ENCODE results near the gene TSPAN14.
A peak's percentile ranks its signal among the peaks of the same experiment; 100 is the strongest.

The TSPAN14 gene

DNA sequence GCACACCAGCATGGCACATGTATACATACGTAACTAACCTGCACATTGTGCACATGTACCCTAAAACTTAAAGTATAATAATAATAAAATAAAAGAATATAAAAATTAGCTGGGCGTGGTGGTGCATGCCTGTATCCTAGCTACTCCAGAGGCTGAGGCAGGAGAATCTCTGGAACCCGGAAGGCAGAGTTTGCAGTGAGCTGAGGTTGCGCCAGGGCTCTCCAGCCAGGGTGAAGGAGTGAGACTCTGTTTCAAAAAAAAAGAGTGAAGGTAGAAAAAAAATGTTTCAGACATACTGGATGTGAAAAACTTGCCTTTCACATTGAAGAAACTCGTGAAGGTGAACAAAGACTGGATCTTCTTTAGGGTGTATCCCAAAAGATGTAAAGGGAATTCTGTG is 26.7 kb downstream of the TSPAN14 start:
- no CpG with 5 or more reads among the region's 5 CpGs for WGBS (ENCODE audit: extremely low coverage, insufficient coverage, insufficient read length)
- no peak overlapping the region for H3K18ac ChIP-seq (ENCODE audit: low read length)
- no peaks in the 10 kb centered on the region for H3K9me3 ChIP-seq (ENCODE audit: insufficient read depth, low read depth, low read length)
- no peak overlapping the region for H3K27ac ChIP-seq (ENCODE audit: low read depth, low read length)
- no peak overlapping the region for H2BK12ac ChIP-seq (ENCODE audit: low read length)
- no peak overlapping the region for H4K12ac ChIP-seq (ENCODE audit: low read depth, low read length)
- no peak overlapping the region for H3K4me2 ChIP-seq (ENCODE audit: low read length)
- H2AFZ ChIP-seq (ENCODE audit: insufficient read depth, low read length, poor library complexity), result no peak overlapping the region
- H3K14ac ChIP-seq (ENCODE audit: low read length), result no peak overlapping the region
- H3K4ac ChIP-seq (ENCODE audit: low read depth, low read length), result peak overlapping the region; percentile 66
- no peaks in the 10 kb centered on the region for H3K79me1 ChIP-seq (ENCODE audit: low read length)
- peaks cover 0 to 2% of the 10 kb centered on the region in 2 experiments for H3K36me3 ChIP-seq (ENCODE audit: control insufficient read depth in 1 of 2, insufficient read depth in 2 of 2, low read length in 2 of 2)
- H2BK120ac ChIP-seq (ENCODE audit: insufficient read depth, low read length, poor library complexity), result no peak overlapping the region
- H3K9ac ChIP-seq (ENCODE audit: low read length), result no peak overlapping the region
- H3K23ac ChIP-seq (ENCODE audit: low read length), result no peak overlapping the region
- no peak overlapping the region for H4K91ac ChIP-seq (ENCODE audit: low read depth, low read length)
- H3K4me3 ChIP-seq (ENCODE audit: low read depth, low read length), result no peak overlapping the region
- H2BK5ac ChIP-seq (ENCODE audit: low read depth, low read length, poor library complexity), result no peak overlapping the region
- H3K79me2 ChIP-seq (ENCODE audit: control insufficient read depth, insufficient read depth, low read length, poor library complexity), result peaks cover 8% of the 10 kb centered on the region
- H3K4me1 ChIP-seq (ENCODE audit: control insufficient read depth in 1 of 2, insufficient read depth in 2 of 2, low read length in 2 of 2), result peaks cover 8 to 14% of the 10 kb centered on the region in 2 experiments
- H4K8ac ChIP-seq (ENCODE audit: low read depth, low read length), result no peak overlapping the region
- DNase-seq, result peak in 1 of 2 donors; percentile 40
- no peaks in the 10 kb centered on the region for H3K27me3 ChIP-seq (ENCODE audit: insufficient read depth, low read length)
- no peak overlapping the region for H2AK5ac ChIP-seq (ENCODE audit: low read length)

DNA sequence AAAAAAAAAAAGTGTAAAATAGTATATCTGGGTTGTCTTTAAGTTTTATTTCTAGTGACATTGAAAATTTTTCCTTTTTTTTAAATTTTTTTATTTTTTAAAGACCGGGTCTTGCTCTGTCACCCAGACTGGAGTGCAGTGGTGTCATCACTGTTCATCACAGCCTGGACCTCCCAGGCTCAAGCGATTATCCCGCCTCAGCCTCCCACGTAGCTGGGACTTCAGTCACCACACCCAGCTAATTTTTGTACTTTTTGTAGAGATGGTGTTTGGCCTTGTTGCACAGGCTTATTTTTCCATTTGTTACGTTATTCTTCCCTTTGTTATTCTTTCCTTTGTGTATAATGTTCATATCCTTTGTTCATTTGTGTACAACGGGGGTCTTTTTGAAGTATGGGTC is 30.1 kb downstream of the TSPAN14 start:
- H4K91ac ChIP-seq (ENCODE audit: low read depth, low read length), result no peak overlapping the region
- H3K4me2 ChIP-seq (ENCODE audit: low read length), result no peak overlapping the region
- H2BK120ac ChIP-seq (ENCODE audit: insufficient read depth, low read length, poor library complexity), result no peak overlapping the region
- H3K14ac ChIP-seq (ENCODE audit: low read length), result no peak overlapping the region
- H3K4me1 ChIP-seq (ENCODE audit: control insufficient read depth in 1 of 2, insufficient read depth in 2 of 2, low read length in 2 of 2), result peaks cover 24 to 32% of the 10 kb centered on the region in 2 experiments
- H2BK12ac ChIP-seq (ENCODE audit: low read length), result no peak overlapping the region
- peaks cover 6% of the 10 kb centered on the region for H3K79me1 ChIP-seq (ENCODE audit: low read length)
- H3K36me3 ChIP-seq (ENCODE audit: control insufficient read depth in 1 of 2, insufficient read depth in 2 of 2, low read length in 2 of 2), result peaks cover 3 to 9% of the 10 kb centered on the region in 2 experiments
- no CpG with 5 or more reads among the region's 6 CpGs for WGBS (ENCODE audit: extremely low coverage, insufficient coverage, insufficient read length)
- no peak overlapping the region for H4K12ac ChIP-seq (ENCODE audit: low read depth, low read length)
- H3K79me2 ChIP-seq (ENCODE audit: control insufficient read depth, insufficient read depth, low read length, poor library complexity), result peaks cover 18% of the 10 kb centered on the region
- no peak for DNase-seq
- no peak overlapping the region for H3K4me3 ChIP-seq (ENCODE audit: low read depth, low read length)
- H2AFZ ChIP-seq (ENCODE audit: insufficient read depth, low read length, poor library complexity), result no peak overlapping the region
- no peak overlapping the region for H3K23ac ChIP-seq (ENCODE audit: low read length)
- no peak overlapping the region for H3K9ac ChIP-seq (ENCODE audit: low read length)
- H4K8ac ChIP-seq (ENCODE audit: low read depth, low read length), result no peak overlapping the region
- no peak overlapping the region for H2AK5ac ChIP-seq (ENCODE audit: low read length)
- peak overlapping the region; percentile 14 for H3K4ac ChIP-seq (ENCODE audit: low read depth, low read length)
- no peaks in the 10 kb centered on the region for H3K9me3 ChIP-seq (ENCODE audit: insufficient read depth, low read depth, low read length)
- no peaks in the 10 kb centered on the region for H3K27me3 ChIP-seq (ENCODE audit: insufficient read depth, low read length)
- H3K27ac ChIP-seq (ENCODE audit: low read depth, low read length), result no peak overlapping the region
- H3K18ac ChIP-seq (ENCODE audit: low read length), result no peak overlapping the region
- no peak overlapping the region for H2BK5ac ChIP-seq (ENCODE audit: low read depth, low read length, poor library complexity)

DNA sequence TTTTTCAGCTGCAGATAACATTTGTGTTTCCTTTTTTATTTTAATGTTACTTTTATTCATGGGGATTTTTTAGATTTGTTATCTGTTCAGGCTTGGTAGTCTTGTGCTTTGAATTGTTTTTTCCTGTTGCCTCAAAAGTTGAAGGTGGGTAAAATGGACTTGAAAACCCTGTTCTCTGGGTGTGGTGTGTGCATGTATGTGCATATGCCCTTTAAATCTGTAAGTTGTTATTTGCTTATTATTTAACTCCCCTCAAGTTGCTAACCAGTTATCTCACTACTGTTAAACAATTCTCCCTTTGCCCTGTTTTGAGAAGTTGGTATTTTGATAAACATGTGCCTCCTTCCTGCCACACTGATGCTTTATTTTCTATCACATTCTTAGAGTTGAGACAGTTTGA is 30.6 kb downstream of the TSPAN14 start:
- no peak overlapping the region for H2BK120ac ChIP-seq (ENCODE audit: insufficient read depth, low read length, poor library complexity)
- peaks cover 18% of the 10 kb centered on the region for H3K79me2 ChIP-seq (ENCODE audit: control insufficient read depth, insufficient read depth, low read length, poor library complexity)
- no peak overlapping the region for H3K9ac ChIP-seq (ENCODE audit: low read length)
- H3K27me3 ChIP-seq (ENCODE audit: insufficient read depth, low read length), result no peaks in the 10 kb centered on the region
- H3K4ac ChIP-seq (ENCODE audit: low read depth, low read length), result no peak overlapping the region
- H2BK5ac ChIP-seq (ENCODE audit: low read depth, low read length, poor library complexity), result no peak overlapping the region
- no peak overlapping the region for H2BK12ac ChIP-seq (ENCODE audit: low read length)
- H3K27ac ChIP-seq (ENCODE audit: low read depth, low read length), result no peak overlapping the region
- H3K9me3 ChIP-seq (ENCODE audit: insufficient read depth, low read depth, low read length), result no peaks in the 10 kb centered on the region
- no peak overlapping the region for H4K91ac ChIP-seq (ENCODE audit: low read depth, low read length)
- H3K4me2 ChIP-seq (ENCODE audit: low read length), result no peak overlapping the region
- peaks cover 8 to 13% of the 10 kb centered on the region in 2 experiments for H3K36me3 ChIP-seq (ENCODE audit: control insufficient read depth in 1 of 2, insufficient read depth in 2 of 2, low read length in 2 of 2)
- no peak overlapping the region for H3K4me3 ChIP-seq (ENCODE audit: low read depth, low read length)
- DNase-seq, result no peak
- H3K4me1 ChIP-seq (ENCODE audit: control insufficient read depth in 1 of 2, insufficient read depth in 2 of 2, low read length in 2 of 2), result peaks cover 27 to 36% of the 10 kb centered on the region in 2 experiments
- no peak overlapping the region for H2AFZ ChIP-seq (ENCODE audit: insufficient read depth, low read length, poor library complexity)
- no peak overlapping the region for H4K12ac ChIP-seq (ENCODE audit: low read depth, low read length)
- no peak overlapping the region for H3K23ac ChIP-seq (ENCODE audit: low read length)
- peaks cover 6% of the 10 kb centered on the region for H3K79me1 ChIP-seq (ENCODE audit: low read length)
- H3K14ac ChIP-seq (ENCODE audit: low read length), result no peak overlapping the region
- no peak overlapping the region for H4K8ac ChIP-seq (ENCODE audit: low read depth, low read length)
- H2AK5ac ChIP-seq (ENCODE audit: low read length), result no peak overlapping the region
- no peak overlapping the region for H3K18ac ChIP-seq (ENCODE audit: low read length)

DNA sequence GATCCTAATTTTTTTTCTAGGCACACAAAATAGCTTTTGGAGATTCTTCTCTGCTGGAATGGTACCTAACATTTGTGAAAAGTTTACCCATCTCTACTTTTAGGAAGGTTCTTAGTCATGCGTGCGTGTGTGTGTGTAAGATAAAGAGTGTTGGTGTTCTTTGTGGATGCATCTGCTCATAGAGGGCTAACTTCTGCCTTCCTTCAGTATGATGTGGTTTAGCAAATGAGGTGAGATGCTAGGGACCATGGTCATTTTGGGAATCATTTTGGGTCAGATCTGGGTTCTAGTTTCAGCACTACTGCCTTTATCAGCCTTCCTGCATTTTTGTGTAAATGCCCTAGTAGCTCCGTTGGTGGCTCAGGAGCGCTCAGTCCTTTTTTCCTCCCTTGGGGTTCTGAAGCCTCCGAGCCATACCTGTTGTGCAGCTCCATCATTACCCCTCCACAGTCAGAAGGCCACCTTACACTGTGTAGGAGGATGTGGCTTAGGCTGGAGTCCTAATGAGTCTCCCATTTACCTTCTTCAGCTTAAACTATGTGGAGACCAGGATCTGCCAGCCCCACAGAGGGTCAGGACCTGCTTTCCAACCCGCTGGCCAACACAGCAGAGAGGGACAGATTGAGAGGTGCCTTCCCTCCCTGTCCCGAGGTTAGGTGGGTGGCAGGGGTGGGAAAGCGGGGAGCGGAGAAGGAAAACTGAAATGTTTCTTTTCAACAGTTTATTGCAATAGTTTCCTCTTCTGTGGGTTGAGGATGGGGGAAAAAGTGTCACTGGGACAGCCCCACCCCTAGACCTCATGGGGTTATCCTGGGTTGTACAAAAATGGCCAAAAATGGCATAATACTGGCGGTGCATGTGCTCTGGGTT is 31.2 kb downstream of the TSPAN14 start:
- H3K79me2 ChIP-seq (ENCODE audit: control insufficient read depth, insufficient read depth, low read length, poor library complexity), result peaks cover 19% of the 10 kb centered on the region
- H4K12ac ChIP-seq (ENCODE audit: low read depth, low read length), result no peak overlapping the region
- no peak overlapping the region for H3K27ac ChIP-seq (ENCODE audit: low read depth, low read length)
- H3K27me3 ChIP-seq (ENCODE audit: insufficient read depth, low read length), result no peaks in the 10 kb centered on the region
- no peak overlapping the region for H3K23ac ChIP-seq (ENCODE audit: low read length)
- peaks cover 14 to 17% of the 10 kb centered on the region in 2 experiments for H3K36me3 ChIP-seq (ENCODE audit: control insufficient read depth in 1 of 2, insufficient read depth in 2 of 2, low read length in 2 of 2)
- DNase-seq, result no peak
- no peak overlapping the region for H3K18ac ChIP-seq (ENCODE audit: low read length)
- no peak overlapping the region for H2BK12ac ChIP-seq (ENCODE audit: low read length)
- no CpG with 5 or more reads among the region's 10 CpGs for WGBS (ENCODE audit: extremely low coverage, insufficient coverage, insufficient read length)
- H3K79me1 ChIP-seq (ENCODE audit: low read length), result peaks cover 6% of the 10 kb centered on the region
- no peak overlapping the region for H2BK120ac ChIP-seq (ENCODE audit: insufficient read depth, low read length, poor library complexity)
- no peak overlapping the region for H4K91ac ChIP-seq (ENCODE audit: low read depth, low read length)
- no peaks in the 10 kb centered on the region for H3K9me3 ChIP-seq (ENCODE audit: insufficient read depth, low read depth, low read length)
- H2AFZ ChIP-seq (ENCODE audit: insufficient read depth, low read length, poor library complexity), result no peak overlapping the region
- H2AK5ac ChIP-seq (ENCODE audit: low read length), result no peak overlapping the region
- no peak overlapping the region for H3K9ac ChIP-seq (ENCODE audit: low read length)
- H3K4me1 ChIP-seq (ENCODE audit: control insufficient read depth in 1 of 2, insufficient read depth in 2 of 2, low read length in 2 of 2), result peaks cover 27 to 38% of the 10 kb centered on the region in 2 experiments
- peak overlapping the region; percentile 25 for H3K4ac ChIP-seq (ENCODE audit: low read depth, low read length)
- H3K4me2 ChIP-seq (ENCODE audit: low read length), result no peak overlapping the region
- H3K4me3 ChIP-seq (ENCODE audit: low read depth, low read length), result no peak overlapping the region
- H2BK5ac ChIP-seq (ENCODE audit: low read depth, low read length, poor library complexity), result no peak overlapping the region
- H4K8ac ChIP-seq (ENCODE audit: low read depth, low read length), result no peak overlapping the region
- no peak overlapping the region for H3K14ac ChIP-seq (ENCODE audit: low read length)
